Measurements from ENCODE around the gene PYROXD2.

Gene PYROXD2

DNA sequence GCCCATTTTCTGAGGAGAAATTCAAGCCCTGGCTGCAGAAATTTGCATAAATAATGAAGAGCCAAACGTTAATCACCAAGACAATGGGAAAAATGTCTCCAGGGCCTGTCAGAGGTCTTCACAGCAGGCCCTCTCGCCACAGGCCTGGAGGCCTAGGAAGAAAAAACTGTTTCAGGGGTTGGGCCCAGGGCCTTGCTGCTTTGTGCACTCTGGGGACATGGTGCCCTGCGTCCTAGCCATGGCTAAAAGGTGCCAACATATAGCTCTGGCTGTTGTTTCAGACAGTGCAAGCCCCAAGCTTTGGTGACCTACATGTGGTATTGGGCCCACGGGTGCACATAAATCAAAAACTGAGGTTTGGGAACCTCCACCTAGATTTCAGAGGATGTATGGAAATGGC, 23.7 kb upstream of the PYROXD2 start:
- Histone ChIP-seq H3K4me1 (no peaks in the 10 kb centered on the region), H3K27me3 (peaks cover 3% of the 10 kb centered on the region; the same call in 1 of the 2 replicates), H3K4me3 (ENCODE audit: low read depth, low read length) (no peak overlapping the region), H3K36me3 (no peaks in the 10 kb centered on the region), H3K9me3 (no peaks in the 10 kb centered on the region)
- TF ChIP-seq CTCF (IDR thresholded peaks at IDR 0.05; ENCODE audit: low read depth, low read length): no peak
- no peak for DNase-seq

DNA sequence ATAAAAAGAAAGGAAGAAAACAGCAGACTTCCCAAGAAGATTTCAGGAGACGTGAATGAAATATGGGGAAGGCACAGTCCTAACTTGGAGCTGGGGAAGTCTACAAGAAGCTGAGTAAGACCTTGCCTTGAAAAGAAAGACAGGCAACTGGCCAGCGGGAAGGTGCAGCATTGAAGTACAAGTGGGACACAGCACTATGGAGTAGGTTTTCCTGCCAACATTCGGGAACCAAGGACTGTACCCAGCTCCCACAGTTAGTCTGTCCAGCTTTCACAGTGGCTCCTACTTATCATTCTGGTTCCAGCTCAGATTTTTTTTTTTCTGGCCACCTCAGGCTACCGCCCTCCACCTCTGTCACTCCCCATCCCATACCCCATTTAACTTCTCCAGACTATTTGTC, 21.7 kb upstream of the PYROXD2 start:
- H3K27me3 ChIP-seq: peaks cover 3% of the 10 kb centered on the region; the same call in 1 of the 2 replicates
- H3K36me3 ChIP-seq: no peaks in the 10 kb centered on the region
- no peak for TF ChIP-seq CTCF (IDR thresholded peaks at IDR 0.05; ENCODE audit: low read depth, low read length)
- DNase-seq: no peak
- no peaks in the 10 kb centered on the region for H3K9me3 ChIP-seq
- H3K4me1 ChIP-seq: no peaks in the 10 kb centered on the region
- H3K4me3 ChIP-seq (ENCODE audit: low read depth, low read length): no peak overlapping the region

DNA sequence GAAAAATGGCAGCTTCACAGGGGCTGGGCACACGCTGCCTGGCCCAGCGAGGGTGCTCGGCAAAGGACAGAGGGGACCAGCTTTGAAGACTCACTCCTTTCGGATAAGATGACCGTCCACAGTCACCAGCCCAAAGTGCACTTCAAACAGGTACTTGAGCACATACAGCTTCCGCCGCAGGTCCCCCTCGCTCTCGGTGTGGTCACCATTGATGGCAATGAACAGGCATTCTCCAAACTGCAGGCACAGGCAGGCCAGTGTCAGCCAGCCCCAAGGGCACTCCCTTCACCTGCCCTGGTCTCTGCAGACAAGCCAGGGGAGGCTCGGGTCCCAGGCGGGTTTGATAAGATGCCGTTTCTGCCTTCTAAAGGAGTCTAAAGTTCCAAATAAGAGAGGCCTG, 20.2 kb upstream of the PYROXD2 start:
- Histone ChIP-seq H3K4me1 (no peaks in the 10 kb centered on the region), H3K4me3 (ENCODE audit: low read depth, low read length) (no peak overlapping the region), H3K9me3 (no peaks in the 10 kb centered on the region), H3K36me3 (no peaks in the 10 kb centered on the region), H3K27me3 (peaks cover 3% of the 10 kb centered on the region; the same call in 1 of the 2 replicates)
- TF ChIP-seq CTCF (IDR thresholded peaks at IDR 0.05; ENCODE audit: low read depth, low read length): no peak
- DNase-seq: no peak

DNA sequence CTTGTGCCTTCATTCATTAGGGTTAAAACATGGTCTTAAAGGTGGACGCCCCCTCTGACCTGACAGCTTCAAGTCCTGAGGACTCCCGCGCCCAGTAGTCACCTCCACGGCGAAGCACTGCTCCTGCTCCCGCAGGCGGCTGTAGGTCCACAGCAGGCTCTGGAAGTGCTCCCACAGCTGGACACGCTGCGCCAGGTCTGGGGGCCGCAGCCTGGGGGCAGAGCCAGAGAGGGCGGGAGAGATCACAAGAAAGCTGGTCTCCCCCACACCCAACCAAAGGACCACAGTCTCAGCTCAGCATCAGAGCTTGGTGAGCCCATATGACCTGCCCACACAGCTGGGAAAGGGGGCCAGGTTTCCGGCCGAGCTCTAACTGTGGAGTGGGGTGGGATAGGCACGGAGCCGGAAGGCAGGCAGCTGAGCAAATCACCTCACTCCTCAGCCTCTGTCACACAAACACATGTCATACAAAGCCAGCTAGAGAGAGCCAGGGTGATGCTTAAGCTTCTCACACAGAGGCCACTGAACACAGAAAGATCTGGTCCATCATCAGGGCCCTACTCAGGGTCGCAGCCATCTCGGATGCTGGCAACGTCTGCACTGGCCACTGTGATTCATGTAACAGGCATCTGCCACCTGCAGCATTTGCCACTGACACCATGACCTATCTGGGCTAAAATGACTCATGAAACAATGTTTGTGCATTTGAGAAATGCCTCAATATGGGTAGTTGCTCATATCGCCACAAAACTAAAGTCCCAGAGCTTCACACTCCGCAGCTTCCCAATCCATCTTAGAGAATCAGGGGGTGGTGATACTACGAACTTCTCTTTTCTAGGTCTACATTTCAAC, 19.1 kb upstream of the PYROXD2 start:
- DNase-seq: no peak
- H3K9me3 ChIP-seq: no peaks in the 10 kb centered on the region
- peaks cover 3% of the 10 kb centered on the region; the same call in 1 of the 2 replicates for H3K27me3 ChIP-seq
- no peak overlapping the region for H3K4me3 ChIP-seq (ENCODE audit: low read depth, low read length)
- no peak for TF ChIP-seq CTCF (IDR thresholded peaks at IDR 0.05; ENCODE audit: low read depth, low read length)
- H3K36me3 ChIP-seq: no peaks in the 10 kb centered on the region
- no peaks in the 10 kb centered on the region for H3K4me1 ChIP-seq

GRCh38 chr10:98433371-98433770, 18.4 kb upstream of the PYROXD2 start:
- Histone ChIP-seq H3K36me3 (no peaks in the 10 kb centered on the region), H3K4me1 (no peaks in the 10 kb centered on the region), H3K4me3 (ENCODE audit: low read depth, low read length) (no peak overlapping the region), H3K27me3 (peaks cover 3% of the 10 kb centered on the region; the same call in 1 of the 2 replicates), H3K9me3 (no peaks in the 10 kb centered on the region)
- no peak for DNase-seq
- TF ChIP-seq CTCF (IDR thresholded peaks at IDR 0.05; ENCODE audit: low read depth, low read length): no peak

GRCh38 chr10:98432330-98432729, 17.3 kb upstream of the PYROXD2 start:
- H3K27me3 ChIP-seq: peaks cover 3% of the 10 kb centered on the region; the same call in 1 of the 2 replicates
- H3K9me3 ChIP-seq: no peaks in the 10 kb centered on the region
- no peak for TF ChIP-seq CTCF (IDR thresholded peaks at IDR 0.05; ENCODE audit: low read depth, low read length)
- no peaks in the 10 kb centered on the region for H3K36me3 ChIP-seq
- no peak overlapping the region for H3K4me3 ChIP-seq (ENCODE audit: low read depth, low read length)
- DNase-seq: no peak
- H3K4me1 ChIP-seq: no peaks in the 10 kb centered on the region
